Muscle of leg (tissue), 11 donors: ENCODE measurements around the gene MAP4K1. TPM values are rescaled to one million over a fixed set of nuclear protein-coding genes. Genes with fewer than 3 reads are reported as not detected.
"Not testable (repeated sequence)": the region's sequence is repeated elsewhere in the genome, so short reads cannot be mapped to it uniquely, and the experiment has no call there.

Experiments
- DNase-seq: peaks from one replicate; pipeline ENCODE4 v3.0.0; 2013
- H3K27ac ChIP-seq: one replicate; pipeline ENCODE4 v1.5.1; 2013; ENCODE audit warnings: mild to moderate bottlenecking, low read length, control low read depth
- H3K27me3 ChIP-seq: one replicate; pipeline ENCODE4 v1.6.1; 2013; ENCODE audit warnings: low read length; ENCODE audit not compliant: control insufficient read depth, insufficient read depth
- H3K36me3 ChIP-seq: one replicate; pipeline ENCODE4 v1.6.1; 2013; ENCODE audit warnings: low read length; ENCODE audit not compliant: control insufficient read depth, insufficient read depth
- H3K4me1 ChIP-seq: one replicate; pipeline ENCODE4 v1.6.1; 2013; ENCODE audit warnings: low read length; ENCODE audit not compliant: control insufficient read depth, insufficient read depth
- H3K4me3 ChIP-seq: one replicate; pipeline ENCODE4 v1.5.1; 2013; ENCODE audit warnings: low read length, control low read depth
- H3K9me3 ChIP-seq: replicated peaks from 2 replicates; pipeline ENCODE4 v1.6.1; 2013; ENCODE audit warnings: low read depth, low read length; ENCODE audit not compliant: control insufficient read depth
- WGBS: methylation state at CpG from one replicate; pipeline ENCODE4 v1.1.5; 2013; ENCODE audit warnings: missing lambda C conversion rate; ENCODE audit not compliant: insufficient coverage; 5-methylcytosine and 5-hydroxymethylcytosine counted together
- polyA plus RNA-seq, 8 donors: library from polyadenylated mRNA; unstranded; fragments of 120-200 nt; gene quantifications; one replicate each; pipeline versions ENCODE4 v1.2.1 to v1.2.3, GENCODE V29; 2013; ENCODE audit warnings: inconsistent platforms in 1 of 8, low replicate concordance in 1 of 8; ENCODE audit not compliant: insufficient read length in 8 of 8, insufficient read depth in 1 of 8
- total RNA-seq: library from RNA; stranded (reverse); fragments of 120-200 nt; gene quantifications from one replicate; pipeline ENCODE4 v1.2.4, GENCODE V29; 2013

Gene MAP4K1
- total and polyA plus RNA-seq, 9 donors = 0.89 to 17.8 (median 6.1) TPM

- not testable (repeated sequence) for H3K27ac ChIP-seq, H3K9me3 ChIP-seq, H3K4me3 ChIP-seq, DNase-seq, H3K27me3 ChIP-seq, H3K4me1 ChIP-seq
- H3K36me3 ChIP-seq = peaks cover 56% of the 10 kb centered on the region
- no CpG with 5 or more reads among the region's 7 CpGs for WGBS
Observed at GRCh38 chr19:38558933-38559332, 58.8 kb downstream of the MAP4K1 start.

- WGBS = 78% methylated on average over 7 of the region's 12 CpGs
- Histone ChIP-seq H3K27me3 (no peaks in the 10 kb centered on the region), H3K36me3 (peaks cover 52% of the 10 kb centered on the region), H3K27ac (no peak overlapping the region), H3K4me1 (no peaks in the 10 kb centered on the region), H3K4me3 (no peak overlapping the region), H3K9me3 (no peaks in the 10 kb centered on the region)
- no peak for DNase-seq
Observed at GRCh38 chr19:38557205-38557799, 60.5 kb downstream of the MAP4K1 start.

- 95% methylated on average over 4 of the region's 7 CpGs for WGBS
- no peak overlapping the region for H3K27ac ChIP-seq
- H3K4me1 ChIP-seq = no peaks in the 10 kb centered on the region
- no peak overlapping the region for H3K4me3 ChIP-seq
- peaks cover 50% of the 10 kb centered on the region for H3K36me3 ChIP-seq
- DNase-seq = no peak
- no peaks in the 10 kb centered on the region for H3K27me3 ChIP-seq
- H3K9me3 ChIP-seq = no peaks in the 10 kb centered on the region
Observed at GRCh38 chr19:38556521-38557174, 61.1 kb downstream of the MAP4K1 start.

GRCh38 chr19:38555200-38555599, 62.6 kb downstream of the MAP4K1 start:
- 100% methylated on average over 1 of the region's 8 CpGs for WGBS
- Histone ChIP-seq H3K27me3 (no peaks in the 10 kb centered on the region), H3K27ac (no peak overlapping the region), H3K36me3 (peaks cover 44% of the 10 kb centered on the region), H3K4me1 (no peaks in the 10 kb centered on the region), H3K4me3 (no peak overlapping the region), H3K9me3 (no peaks in the 10 kb centered on the region)
- DNase-seq = no peak

- Histone ChIP-seq H3K27ac (no peak overlapping the region), H3K4me1 (no peaks in the 10 kb centered on the region), H3K9me3 (no peaks in the 10 kb centered on the region), H3K4me3 (no peak overlapping the region), H3K36me3 (peaks cover 39% of the 10 kb centered on the region), H3K27me3 (no peaks in the 10 kb centered on the region)
- DNase-seq = no peak
- WGBS = no CpG with 5 or more reads among the region's 3 CpGs
Observed at GRCh38 chr19:38554676-38555141, 63.0 kb downstream of the MAP4K1 start.

- H3K4me3 ChIP-seq, H3K27ac ChIP-seq, DNase-seq, H3K4me1 ChIP-seq, H3K27me3 ChIP-seq, H3K9me3 ChIP-seq: not testable (repeated sequence)
- peaks cover 46% of the 10 kb centered on the region for H3K36me3 ChIP-seq
- WGBS = no CpG with 5 or more reads among the region's 1 CpG
Observed at GRCh38 chr19:38553239-38553638, 64.5 kb downstream of the MAP4K1 start.

GRCh38 chr19:38551450-38551813, 66.3 kb downstream of the MAP4K1 start:
- WGBS = 67% methylated on average over 6 of the region's 6 CpGs
- H3K9me3 ChIP-seq = no peaks in the 10 kb centered on the region
- H3K27me3 ChIP-seq = no peaks in the 10 kb centered on the region
- peaks cover 43% of the 10 kb centered on the region for H3K36me3 ChIP-seq
- no peak overlapping the region for H3K27ac ChIP-seq
- H3K4me3 ChIP-seq = no peak overlapping the region
- no peaks in the 10 kb centered on the region for H3K4me1 ChIP-seq
- no peak for DNase-seq

- Histone ChIP-seq H3K27ac (no peak overlapping the region), H3K9me3 (no peaks in the 10 kb centered on the region), H3K36me3 (peaks cover 49% of the 10 kb centered on the region), H3K27me3 (no peaks in the 10 kb centered on the region), H3K4me3 (no peak overlapping the region), H3K4me1 (no peaks in the 10 kb centered on the region)
- no peak for DNase-seq
- WGBS = no CpG with 5 or more reads among the region's 3 CpGs
Observed at GRCh38 chr19:38550376-38550775, 67.4 kb downstream of the MAP4K1 start.

GRCh38 chr19:38549942-38550341, 67.8 kb downstream of the MAP4K1 start:
- WGBS = 69% methylated on average over 2 of the region's 4 CpGs
- no peaks in the 10 kb centered on the region for H3K27me3 ChIP-seq
- no peak overlapping the region for H3K4me3 ChIP-seq
- H3K9me3 ChIP-seq = no peaks in the 10 kb centered on the region
- no peak for DNase-seq
- peaks cover 49% of the 10 kb centered on the region for H3K36me3 ChIP-seq
- no peak overlapping the region for H3K27ac ChIP-seq
- H3K4me1 ChIP-seq = no peaks in the 10 kb centered on the region

- H3K9me3 ChIP-seq = no peaks in the 10 kb centered on the region
- H3K27me3 ChIP-seq = no peaks in the 10 kb centered on the region
- H3K27ac ChIP-seq = no peak overlapping the region
- peaks cover 53% of the 10 kb centered on the region for H3K36me3 ChIP-seq
- no peak overlapping the region for H3K4me3 ChIP-seq
- no peaks in the 10 kb centered on the region for H3K4me1 ChIP-seq
- WGBS = no CpG with 5 or more reads among the region's 5 CpGs
- no peak for DNase-seq
Observed at GRCh38 chr19:38549061-38549460, 68.7 kb downstream of the MAP4K1 start.
